SK-N-SH (cell line): ENCODE results near the gene UCP1. TPM values are rescaled to one million over a fixed set of nuclear protein-coding genes. Genes with fewer than 3 reads are reported as not detected.

Experiments
- CTCF ChIA-PET: fragments of 300-600, 350-600 bp; formaldehyde crosslinking; extraction: SDS; loops from one replicate; lab custom pipeline; 2021; lab: Yijun Ruan, JAX
- POLR2A ChIA-PET: fragments of 350-600 bp; sonication (Branson Sonifier 250); formaldehyde crosslinking; extraction: SDS; loops from one replicate; lab custom pipeline; 2020; ENCODE audit warnings: antibody characterized with exemption, inconsistent platforms; lab: Yijun Ruan, JAX
- DNase-seq: peaks from one replicate; pipeline ENCODE4 v3.0.0; 2012
- H2AFZ ChIP-seq: fragments of 200-600 bp; sonication (generic); 2 replicates; pipeline ENCODE4 v1.8.1; 2016; ENCODE audit warnings: antibody characterized with exemption, mild to moderate bottlenecking, low read depth
- H3F3A ChIP-seq: fragments of 200-600 bp; sonication (generic); replicated peaks from 2 replicates; pipeline ENCODE3; 2016; ENCODE audit warnings: antibody characterized with exemption, mild to moderate bottlenecking; ENCODE audit not compliant: insufficient read depth
- H3K27ac ChIP-seq, 2 experiments: fragments of 200-500 bp in 1 of 2; fragments of 200-600 bp in 1 of 2; sonication (Bioruptor generic) in 1 of 2; sonication (generic), shearing (Covaris generic) in 1 of 2; 2 replicates each; pipeline versions ENCODE4 v1.5.1 to v1.6.1; 2014 to 2016; ENCODE audit warnings: low read depth in 2 of 2, inconsistent platforms in 1 of 2, low read length in 1 of 2, mild to moderate bottlenecking in 1 of 2, mixed read lengths in 1 of 2
- H3K27me3 ChIP-seq: fragments of 200-600 bp; sonication (generic), shearing (Covaris generic); 2 replicates; pipeline ENCODE4 v1.6.1; 2016; ENCODE audit warnings: mixed run types; ENCODE audit not compliant: insufficient read depth
- H3K36me3 ChIP-seq, 2 experiments: fragments of 200-500 bp in 1 of 2; fragments of 200-600 bp in 1 of 2; sonication (Bioruptor generic) in 1 of 2; sonication (generic) in 1 of 2; replicated peaks in 1 of 2; 2 replicates each; pipeline versions ENCODE3 to v1.5.1; 2014 to 2016; ENCODE audit warnings: low read length in 1 of 2, mild to moderate bottlenecking in 1 of 2; ENCODE audit not compliant: insufficient read depth in 2 of 2, control insufficient read depth in 1 of 2
- H3K4me1 ChIP-seq, 2 experiments: fragments of 200-500 bp in 1 of 2; fragments of 200-600 bp in 1 of 2; sonication (Bioruptor generic) in 1 of 2; sonication (generic), shearing (Covaris generic) in 1 of 2; 2 replicates each; pipeline versions ENCODE4 v1.5.1 to v1.6.1; 2014 to 2016; ENCODE audit warnings: low read depth in 1 of 2, low read length in 1 of 2, mixed run types in 1 of 2; ENCODE audit not compliant: insufficient read depth in 2 of 2, control insufficient read depth in 1 of 2
- H3K4me2 ChIP-seq: fragments of 200-600 bp; sonication (generic), shearing (Covaris generic); 2 replicates; pipeline ENCODE4 v1.6.1; 2017; ENCODE audit warnings: mixed run types
- H3K4me3 ChIP-seq, 2 experiments: fragments of 200-500 bp in 1 of 2; fragments of 200-600 bp in 1 of 2; sonication (Bioruptor generic) in 1 of 2; sonication (generic), shearing (Covaris generic) in 1 of 2; 2 replicates each; pipeline versions ENCODE4 v1.5.1 to v1.8.1; 2014 to 2016; ENCODE audit warnings: low read depth in 2 of 2, inconsistent platforms in 1 of 2, low read length in 1 of 2, mild to moderate bottlenecking in 1 of 2, mixed read lengths in 1 of 2, moderate library complexity in 1 of 2
- H3K79me2 ChIP-seq: fragments of 200-600 bp; sonication (generic); 2 replicates; pipeline ENCODE4 v1.8.1; 2017; ENCODE audit warnings: mild to moderate bottlenecking; ENCODE audit not compliant: insufficient read depth
- H3K9ac ChIP-seq: fragments of 200-600 bp; sonication (generic); 2 replicates; pipeline ENCODE4 v1.6.1; 2017; ENCODE audit warnings: mixed run types
- H3K9me2 ChIP-seq: fragments of 200-600 bp; sonication (generic); 2 replicates; pipeline ENCODE4 v1.6.1; 2017; ENCODE audit warnings: mixed run types
- H3K9me3 ChIP-seq: fragments of 200-600 bp; sonication (generic); 2 replicates; pipeline ENCODE4 v1.6.1; 2017; ENCODE audit warnings: mixed run types, mild to moderate bottlenecking, moderate library complexity
- H4K20me1 ChIP-seq: fragments of 200-600 bp; sonication (generic); 2 replicates; pipeline ENCODE4 v1.6.1; 2017; ENCODE audit warnings: mild to moderate bottlenecking, mixed run types; ENCODE audit not compliant: insufficient read depth
- CTCF ChIP-seq: fragments of 200-600 bp; sonication (generic); IDR thresholded peaks from 2 replicates; pipeline ENCODE4 v1.6.1; 2017; ENCODE audit warnings: antibody characterized with exemption, mild to moderate bottlenecking, moderate library complexity
- GABPA ChIP-seq: IDR thresholded peaks from 2 replicates; pipeline ENCODE4 v1.4.0; 2012; ENCODE audit warnings: low read depth, mild to moderate bottlenecking
- GATA2 ChIP-seq: sonication (generic); formaldehyde crosslinking; IDR thresholded peaks from 2 replicates; pipeline ENCODE4 v1.5.0; 2020; ENCODE audit warnings: mild to moderate bottlenecking, missing genetic modification reagents
- IRF3 ChIP-seq: fragments of 150-350 bp; IDR thresholded peaks from 2 replicates; pipeline ENCODE4 v1.6.1; 2016; ENCODE audit warnings: mild to moderate bottlenecking, low read depth, low read length
- MAX ChIP-seq: IDR thresholded peaks from 2 replicates; pipeline ENCODE4 v1.4.0; 2012; ENCODE audit warnings: low read depth
- MEF2A ChIP-seq: IDR thresholded peaks from 2 replicates; pipeline ENCODE4 v1.4.0; 2012; ENCODE audit warnings: low read depth, borderline replicate concordance
- NRF1 ChIP-seq: IDR thresholded peaks from 2 replicates; pipeline ENCODE4 v1.6.1; 2012; ENCODE audit warnings: low read depth, mild to moderate bottlenecking, low read length
- PBX3 ChIP-seq: IDR thresholded peaks from 2 replicates; pipeline ENCODE4; 2012
- POLR2AphosphoS5 ChIP-seq: IDR thresholded peaks from 2 replicates; pipeline ENCODE4 v1.6.1; 2012; ENCODE audit warnings: low read depth, low read length
- RAD21 ChIP-seq: IDR thresholded peaks from 2 replicates; pipeline ENCODE4 v1.6.1; 2012; ENCODE audit warnings: mild to moderate bottlenecking, low read length
- REST ChIP-seq: IDR thresholded peaks from 2 replicates; pipeline ENCODE4 v1.6.1; 2012; ENCODE audit warnings: mild to moderate bottlenecking, low read depth, low read length, moderate library complexity
- RFX5 ChIP-seq: IDR thresholded peaks from 2 replicates; pipeline ENCODE4 v1.6.1; 2012; ENCODE audit warnings: mild to moderate bottlenecking, improper control_type of control experiment, low read length
- SMC3 ChIP-seq: IDR thresholded peaks from 2 replicates; pipeline ENCODE4 v1.6.1; 2012; ENCODE audit warnings: low read depth, low read length, improper control_type of control experiment
- TAF1 ChIP-seq: IDR thresholded peaks from 2 replicates; pipeline ENCODE4 v1.6.1; 2012; ENCODE audit warnings: low read depth, mild to moderate bottlenecking, low read length, moderate library complexity, borderline replicate concordance
- USF2 ChIP-seq: fragments of 150-350 bp; IDR thresholded peaks from 2 replicates; pipeline ENCODE4 v1.6.1; 2017; ENCODE audit warnings: antibody characterized with exemption, low read length, low read depth, borderline replicate concordance
- YY1 ChIP-seq: IDR thresholded peaks from 2 replicates; pipeline ENCODE4 v1.4.0; 2012; ENCODE audit warnings: low read depth, mild to moderate bottlenecking
- WGBS: methylation state at CpG from one replicate; pipeline ENCODE4 v1.1.6; 2017; ENCODE audit warnings: low lambda C conversion rate; 5-methylcytosine and 5-hydroxymethylcytosine counted together
- polyA plus RNA-seq, 3 experiments: library from polyadenylated mRNA; depleted of rRNA; stranded (reverse); fragments of >200 nt; gene quantifications; 2 replicates each; pipeline ENCODE4 v1.2.3, GENCODE V29; 2012

UCP1 gene
- polyA plus RNA-seq, 1 of the 3 experiments (the other 2 are of a cell fraction): not detected

GRCh38 chr4:140604544-140604943, 35.8 kb upstream of the UCP1 start:
- Histone ChIP-seq H3K4me2 (no peak overlapping the region), H3K79me2 (no peaks in the 10 kb centered on the region), H3K9me3 (no peaks in the 10 kb centered on the region), H3K27ac (no peak overlapping the region), H3F3A (no peaks in the 10 kb centered on the region), H3K9me2 (no peaks in the 10 kb centered on the region), H3K4me3 (no peak overlapping the region), H3K27me3 (peaks cover 8% of the 10 kb centered on the region; the same call in 1 of the 2 replicates), H3K36me3 (no peaks in the 10 kb centered on the region), H2AFZ (no peak overlapping the region), H4K20me1 (no peaks in the 10 kb centered on the region), H3K4me1 (peaks cover 0 to 2% of the 10 kb centered on the region in 2 experiments; a peak in 1 of 4 replicates), H3K9ac (no peak overlapping the region)
- no peak for DNase-seq
- 85% methylated on average over 4 of the region's 4 CpGs for WGBS
- ChIA-PET POLR2A (no interaction called here), CTCF (interaction anchor here (0.7 to 13.0 kb wide), 4 partner anchors 11 to 947 kb away, joined by 3 to 171 read pairs (median 4); no protein-coding TSS in a partner anchor)
- TF ChIP-seq RFX5 (no peak), MAX (no peak), GATA2 (CRISPR knock-in tag) (no peak), NRF1 (no peak), MEF2A (no peak), YY1 (no peak), IRF3 (no peak), RAD21 (no peak), REST (no peak), GABPA (no peak), POLR2AphosphoS5 (no peak), TAF1 (no peak), USF2 (no peak), CTCF (no peak), SMC3 (no peak), PBX3 (no peak)
